Vagina (tissue), 2 donors: ENCODE data around the gene FMOD.

Source experiments
- CTCF ChIP-seq, 3 experiments: fragments of 450-650 bp in 2 of 3; fragments of 200-600 bp in 1 of 3; sonication (generic) in 1 of 3; IDR thresholded peaks; one replicate each; pipeline ENCODE4 v1.5.1; 2017 to 2019; ENCODE audit warnings: antibody characterized with exemption in 3 of 3, mild to moderate bottlenecking in 2 of 3, moderate library complexity in 2 of 3
- POLR2A ChIP-seq, 2 donors: fragments of 450-650 bp; IDR thresholded peaks; one replicate each; pipeline ENCODE4 v1.6.1; 2017; ENCODE audit warnings: antibody characterized with exemption in 2 of 2, mild to moderate bottlenecking in 2 of 2, moderate library complexity in 2 of 2
- POLR2AphosphoS5 ChIP-seq, 2 donors: sonication (generic); formaldehyde crosslinking; IDR thresholded peaks; one replicate each; pipeline ENCODE4 v1.9.0; 2017; ENCODE audit warnings: antibody characterized with exemption in 2 of 2, mild to moderate bottlenecking in 2 of 2, low read depth in 1 of 2; ENCODE audit not compliant: insufficient read depth in 1 of 2

DNA sequence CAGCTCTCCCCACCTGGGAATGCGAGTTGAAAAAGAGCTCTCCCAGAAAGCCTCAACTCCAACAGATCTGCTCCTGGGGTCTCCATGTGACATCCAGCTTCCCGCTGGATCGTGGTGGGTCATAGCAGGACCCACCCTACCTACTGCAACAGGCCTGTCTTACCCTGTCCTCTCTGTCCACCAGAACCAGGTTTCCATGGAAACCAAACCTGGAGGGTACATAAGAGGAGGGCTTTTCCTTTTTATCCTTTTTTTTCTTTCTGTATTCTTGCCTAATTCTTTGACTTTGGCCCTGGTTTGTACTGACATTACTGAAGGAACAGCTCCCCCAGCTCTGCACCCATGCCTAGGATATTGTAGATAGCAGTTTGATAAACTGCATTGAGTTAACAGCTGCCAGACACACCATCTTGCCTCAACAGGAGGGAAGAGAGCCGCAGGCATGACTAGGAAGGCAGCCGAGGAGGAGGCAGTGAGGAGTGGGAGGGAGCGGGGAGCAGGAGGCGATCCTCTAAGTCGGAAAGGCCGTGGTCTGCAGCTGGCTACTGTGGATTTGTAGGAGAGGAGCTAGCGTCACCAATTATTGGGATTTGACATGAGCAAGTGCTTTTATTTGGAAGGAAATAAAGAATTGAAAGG is 9.7 kb upstream of the FMOD start:
- TF ChIP-seq CTCF (IDR thresholded peaks at IDR 0.05): no peak
- no peak for TF ChIP-seq POLR2A (IDR thresholded peaks at IDR 0.05)
- TF ChIP-seq POLR2AphosphoS5 (IDR thresholded peaks at IDR 0.05; ENCODE audit: insufficient read depth in 1 of 2, low read depth in 1 of 2): no peak
